Upper lobe of left lung (tissue), 6 donors: ENCODE results near the gene GNAZ. TPM values are rescaled to one million over a fixed set of nuclear protein-coding genes. Genes with fewer than 3 reads are reported as not detected.

Source experiments
- ATAC-seq, 2 donors: fragments of 200-7000 bp; cut with Tn5 transposase; one replicate each; pipeline ENCODE4 v1.9.1; 2022; ENCODE audit warnings: mild to moderate bottlenecking in 2 of 2, moderate library complexity in 2 of 2; ENCODE audit not compliant: low FRiP score in 2 of 2
- DNase-seq, 2 donors: peaks; one replicate each; pipeline ENCODE4 v3.0.0-alpha.2; 2019 to 2020
- H3K27ac ChIP-seq, 4 donors: fragments of 200-600 bp; sonication (generic); one replicate each; pipeline ENCODE4 v1.5.1; 2016 to 2019
- H3K27me3 ChIP-seq, 4 donors: fragments of 200-600 bp; sonication (generic); one replicate each; pipeline ENCODE4 v1.5.1; 2017 to 2019
- H3K36me3 ChIP-seq, 4 donors: fragments of 200-600 bp; sonication (generic); one replicate each; pipeline ENCODE4 v1.5.1; 2016 to 2019
- H3K4me1 ChIP-seq, 4 donors: fragments of 200-600 bp; sonication (generic); one replicate each; pipeline ENCODE4 v1.5.1; 2018 to 2019
- H3K4me3 ChIP-seq, 4 donors: fragments of 200-600 bp; sonication (generic); one replicate each; pipeline ENCODE4 v1.5.1; 2017 to 2019; ENCODE audit warnings: mild to moderate bottlenecking in 2 of 4, moderate library complexity in 1 of 4
- H3K9me3 ChIP-seq, 4 donors: fragments of 200-600 bp; sonication (generic); one replicate each; pipeline ENCODE4 v1.5.1; 2018 to 2019
- EP300 ChIP-seq, 4 donors: sonication (generic); formaldehyde crosslinking; IDR thresholded peaks; one replicate each; pipeline ENCODE4 v1.5.1; 2017; ENCODE audit warnings: antibody characterized with exemption in 4 of 4, control low read depth in 2 of 4
- POLR2A ChIP-seq, 4 donors: fragments of 450-650 bp; IDR thresholded peaks; one replicate each; pipeline ENCODE4 v1.5.1; 2016 to 2017; ENCODE audit warnings: antibody characterized with exemption in 4 of 4, mild to moderate bottlenecking in 2 of 4
- POLR2AphosphoS5 ChIP-seq, 2 donors: sonication (generic); formaldehyde crosslinking; IDR thresholded peaks; one replicate each; pipeline ENCODE4 v1.5.1; 2017; ENCODE audit warnings: antibody characterized with exemption in 2 of 2
- WGBS, 2 donors: methylation state at CpG; one replicate each; pipeline ENCODE4 v1.1.5; 2017 to 2018; 5-methylcytosine and 5-hydroxymethylcytosine counted together
- total RNA-seq, 6 donors: library from RNA; depleted of rRNA in 4 of 6; stranded (reverse); fragments of >200 nt in 4 of 6; gene quantifications; one replicate each; pipeline versions ENCODE4 v1.1.0 to v1.2.1, GENCODE V29; 2016 to 2021
- TF ChIP-seq, protein P1 (sequence below), 6 experiments: fragments of 450-650 bp in 4 of 6; fragments of 200-600 bp in 2 of 6; sonication (generic) in 2 of 6; IDR thresholded peaks; one replicate each; pipeline ENCODE4 v1.5.1; 2016 to 2019; ENCODE audit warnings: antibody characterized with exemption in 6 of 6
- donor health status: DM: no; HTN: no; CAD: no; lungs with moderate emphysema.
- donor health status: DM: no; HTN: yes; CAD: no; lungs with severe emphysema.

The GNAZ gene
- total RNA-seq, 6 donors from 2014 or later = 0.80 to 7.3 (median 2.7) TPM; not detected in 1

DNA sequence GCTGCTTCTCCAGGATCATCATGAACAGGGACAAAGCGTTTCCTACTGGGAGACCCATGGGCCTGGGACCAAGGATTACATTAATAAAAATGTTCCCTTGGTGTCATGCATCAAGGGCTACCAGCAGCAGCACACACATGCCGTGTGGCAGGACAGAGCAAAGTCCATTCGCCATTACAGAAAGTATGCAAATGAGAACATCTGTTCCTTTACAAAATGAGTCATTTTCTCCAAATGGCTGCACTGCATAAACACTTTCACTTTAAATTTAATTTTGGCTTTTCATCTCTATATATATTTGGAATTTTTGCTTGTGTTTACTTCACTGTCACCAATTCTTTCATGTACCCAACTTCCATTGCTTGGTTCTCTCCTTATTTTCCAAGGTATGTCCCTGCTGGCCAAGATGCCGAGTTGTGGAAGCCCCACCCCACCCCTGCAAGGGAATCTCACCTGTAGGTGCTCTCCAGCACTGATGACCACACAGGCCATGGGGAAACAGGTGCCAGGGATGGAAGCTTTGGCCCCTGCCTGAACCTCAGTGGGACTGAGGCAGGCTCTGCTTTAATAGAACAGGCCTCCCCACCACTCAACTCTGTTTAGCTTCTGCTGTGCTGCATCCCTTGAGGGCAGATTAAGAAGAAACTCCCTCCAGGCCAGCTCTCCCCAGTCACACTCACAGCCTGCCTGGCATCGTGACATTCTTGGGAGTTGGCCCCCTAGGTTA lies 15.6 kb upstream of the GNAZ start:
- ATAC-seq (no peak), DNase-seq (peak in 1 of 2 donors; percentile 6)
- H3K4me3 ChIP-seq = no peak overlapping the region
- no peaks in the 10 kb centered on the region for H3K36me3 ChIP-seq
- H3K9me3 ChIP-seq = no peaks in the 10 kb centered on the region
- TF ChIP-seq POLR2A (IDR thresholded peaks at IDR 0.05) (no peak), POLR2AphosphoS5 (IDR thresholded peaks at IDR 0.05) (no peak), EP300 (IDR thresholded peaks at IDR 0.05) (no peak)
- TF ChIP-seq, protein P1, sequence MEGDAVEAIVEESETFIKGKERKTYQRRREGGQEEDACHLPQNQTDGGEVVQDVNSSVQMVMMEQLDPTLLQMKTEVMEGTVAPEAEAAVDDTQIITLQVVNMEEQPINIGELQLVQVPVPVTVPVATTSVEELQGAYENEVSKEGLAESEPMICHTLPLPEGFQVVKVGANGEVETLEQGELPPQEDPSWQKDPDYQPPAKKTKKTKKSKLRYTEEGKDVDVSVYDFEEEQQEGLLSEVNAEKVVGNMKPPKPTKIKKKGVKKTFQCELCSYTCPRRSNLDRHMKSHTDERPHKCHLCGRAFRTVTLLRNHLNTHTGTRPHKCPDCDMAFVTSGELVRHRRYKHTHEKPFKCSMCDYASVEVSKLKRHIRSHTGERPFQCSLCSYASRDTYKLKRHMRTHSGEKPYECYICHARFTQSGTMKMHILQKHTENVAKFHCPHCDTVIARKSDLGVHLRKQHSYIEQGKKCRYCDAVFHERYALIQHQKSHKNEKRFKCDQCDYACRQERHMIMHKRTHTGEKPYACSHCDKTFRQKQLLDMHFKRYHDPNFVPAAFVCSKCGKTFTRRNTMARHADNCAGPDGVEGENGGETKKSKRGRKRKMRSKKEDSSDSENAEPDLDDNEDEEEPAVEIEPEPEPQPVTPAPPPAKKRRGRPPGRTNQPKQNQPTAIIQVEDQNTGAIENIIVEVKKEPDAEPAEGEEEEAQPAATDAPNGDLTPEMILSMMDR (IDR thresholded peaks at IDR 0.05) = no peak
- no peaks in the 10 kb centered on the region for H3K4me1 ChIP-seq
- H3K27me3 ChIP-seq = no peaks in the 10 kb centered on the region
- 79 to 86% methylated on average over 5 of the region's 5 CpGs for whole genome bisulfite sequencing, 2 donors
- no peak overlapping the region for H3K27ac ChIP-seq

DNA sequence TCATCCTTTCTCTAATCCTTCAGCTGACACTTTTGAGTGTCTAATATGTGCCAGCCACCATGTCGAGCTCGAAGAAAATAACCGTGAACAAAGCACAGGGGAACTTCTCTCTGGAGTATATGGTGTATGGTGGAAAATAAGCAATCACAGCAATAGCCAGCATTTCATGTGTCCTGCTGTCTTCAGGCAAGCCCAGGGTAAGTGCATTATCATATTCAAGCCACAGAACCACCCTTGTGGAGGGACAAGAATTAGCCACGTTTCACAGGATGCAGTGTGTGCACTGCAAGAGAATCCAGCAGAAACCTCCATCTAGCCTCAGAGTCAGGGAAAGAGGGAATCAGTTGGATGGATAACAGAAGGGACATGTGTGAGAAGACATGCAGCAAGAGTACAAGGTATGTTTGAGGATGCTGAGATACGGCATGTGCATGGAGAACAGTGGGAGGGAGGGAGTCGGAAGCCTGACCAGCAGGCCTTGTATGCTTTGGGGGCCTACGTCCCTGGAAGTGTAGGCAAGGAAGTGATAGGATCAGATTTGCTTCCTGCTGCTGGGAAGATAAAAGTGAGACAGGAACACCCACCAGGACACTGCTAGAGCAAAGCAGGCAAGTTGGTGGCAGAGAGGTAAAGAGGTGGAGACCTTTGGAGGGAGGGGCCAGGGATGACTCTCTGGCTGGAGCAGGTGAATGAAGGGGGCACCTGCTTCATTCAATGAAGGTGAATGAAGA lies 14.7 kb upstream of the GNAZ start:
- no peaks in the 10 kb centered on the region for H3K36me3 ChIP-seq
- ATAC-seq (no peak), DNase-seq (peak in 1 of 2 donors; percentile 2)
- no peak overlapping the region for H3K27ac ChIP-seq
- no peaks in the 10 kb centered on the region for H3K27me3 ChIP-seq
- no peaks in the 10 kb centered on the region for H3K9me3 ChIP-seq
- H3K4me1 ChIP-seq = no peaks in the 10 kb centered on the region
- 72% methylated on average over 7 of the region's 7 CpGs for WGBS, 2 donors
- TF ChIP-seq POLR2A (IDR thresholded peaks at IDR 0.05) (no peak), POLR2AphosphoS5 (IDR thresholded peaks at IDR 0.05) (no peak), EP300 (IDR thresholded peaks at IDR 0.05) (no peak)
- TF ChIP-seq, protein P1 (IDR thresholded peaks at IDR 0.05) = no peak
- no peak overlapping the region for H3K4me3 ChIP-seq

DNA sequence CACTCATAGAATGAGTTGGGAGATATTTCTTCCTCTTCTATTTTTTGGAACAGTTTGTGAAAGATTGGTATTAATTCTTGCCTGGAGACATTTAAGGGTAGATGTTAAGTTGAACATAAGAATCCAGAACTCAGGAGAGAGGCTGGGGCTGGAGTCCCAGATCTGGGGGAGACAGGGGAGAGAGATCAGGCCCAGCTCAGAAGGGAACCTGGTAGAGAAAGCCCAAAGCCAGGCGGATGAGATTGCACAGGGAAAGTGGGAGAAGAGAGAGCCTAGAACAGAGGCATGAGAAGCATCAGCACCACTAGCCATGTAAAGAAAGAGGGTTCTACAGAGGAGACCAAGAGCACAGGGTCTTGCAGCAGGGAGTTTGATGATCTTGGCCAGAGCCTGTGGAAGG lies 13.0 kb upstream of the GNAZ start:
- Histone ChIP-seq H3K27me3 (no peaks in the 10 kb centered on the region), H3K4me1 (no peaks in the 10 kb centered on the region), H3K36me3 (no peaks in the 10 kb centered on the region), H3K27ac (no peak overlapping the region), H3K9me3 (no peaks in the 10 kb centered on the region), H3K4me3 (no peak overlapping the region)
- TF ChIP-seq POLR2A (IDR thresholded peaks at IDR 0.05) (no peak), EP300 (IDR thresholded peaks at IDR 0.05) (no peak), POLR2AphosphoS5 (IDR thresholded peaks at IDR 0.05) (no peak)
- TF ChIP-seq, protein P1 (IDR thresholded peaks at IDR 0.05) = no peak
- 0% methylated on average over 1 of the region's 1 CpG for WGBS, 2 donors
- DNase-seq (no peak), ATAC-seq (no peak)

DNA sequence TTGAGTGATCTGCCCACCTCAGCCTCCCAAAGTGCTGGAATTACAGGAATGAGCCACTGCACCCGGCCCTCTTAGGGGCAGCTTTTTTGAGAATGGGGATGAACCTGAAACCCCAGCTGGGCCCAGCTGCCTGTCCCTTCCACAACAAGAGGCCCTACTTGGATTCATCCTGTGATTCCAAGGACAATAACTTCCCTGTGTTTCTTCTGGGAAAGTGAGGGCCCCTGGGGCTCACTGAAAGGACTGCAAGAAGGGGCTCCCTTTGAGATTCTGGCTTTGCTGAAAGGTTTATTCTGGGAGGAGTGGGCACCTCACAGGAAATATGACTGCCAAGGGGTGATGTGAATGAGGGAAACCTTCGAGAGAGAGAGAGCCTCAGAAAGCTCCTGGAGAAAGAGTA lies 12.3 kb upstream of the GNAZ start:
- H3K9me3 ChIP-seq = no peaks in the 10 kb centered on the region
- no peak overlapping the region for H3K4me3 ChIP-seq
- H3K27ac ChIP-seq = no peak overlapping the region
- H3K36me3 ChIP-seq = no peaks in the 10 kb centered on the region
- ATAC-seq (no peak), DNase-seq (peak in 1 of 2 donors; percentile 3)
- H3K4me1 ChIP-seq = no peaks in the 10 kb centered on the region
- no peaks in the 10 kb centered on the region for H3K27me3 ChIP-seq
- TF ChIP-seq EP300 (IDR thresholded peaks at IDR 0.05) (no peak), POLR2A (IDR thresholded peaks at IDR 0.05) (no peak), POLR2AphosphoS5 (IDR thresholded peaks at IDR 0.05) (no peak)
- TF ChIP-seq, protein P1 (IDR thresholded peaks at IDR 0.05) = no peak
- WGBS, 2 donors = 71 to 72% methylated on average over 1 to 2 of the region's 2 CpGs
